Measurements from ENCODE around the gene TBC1D10A.

DNA sequence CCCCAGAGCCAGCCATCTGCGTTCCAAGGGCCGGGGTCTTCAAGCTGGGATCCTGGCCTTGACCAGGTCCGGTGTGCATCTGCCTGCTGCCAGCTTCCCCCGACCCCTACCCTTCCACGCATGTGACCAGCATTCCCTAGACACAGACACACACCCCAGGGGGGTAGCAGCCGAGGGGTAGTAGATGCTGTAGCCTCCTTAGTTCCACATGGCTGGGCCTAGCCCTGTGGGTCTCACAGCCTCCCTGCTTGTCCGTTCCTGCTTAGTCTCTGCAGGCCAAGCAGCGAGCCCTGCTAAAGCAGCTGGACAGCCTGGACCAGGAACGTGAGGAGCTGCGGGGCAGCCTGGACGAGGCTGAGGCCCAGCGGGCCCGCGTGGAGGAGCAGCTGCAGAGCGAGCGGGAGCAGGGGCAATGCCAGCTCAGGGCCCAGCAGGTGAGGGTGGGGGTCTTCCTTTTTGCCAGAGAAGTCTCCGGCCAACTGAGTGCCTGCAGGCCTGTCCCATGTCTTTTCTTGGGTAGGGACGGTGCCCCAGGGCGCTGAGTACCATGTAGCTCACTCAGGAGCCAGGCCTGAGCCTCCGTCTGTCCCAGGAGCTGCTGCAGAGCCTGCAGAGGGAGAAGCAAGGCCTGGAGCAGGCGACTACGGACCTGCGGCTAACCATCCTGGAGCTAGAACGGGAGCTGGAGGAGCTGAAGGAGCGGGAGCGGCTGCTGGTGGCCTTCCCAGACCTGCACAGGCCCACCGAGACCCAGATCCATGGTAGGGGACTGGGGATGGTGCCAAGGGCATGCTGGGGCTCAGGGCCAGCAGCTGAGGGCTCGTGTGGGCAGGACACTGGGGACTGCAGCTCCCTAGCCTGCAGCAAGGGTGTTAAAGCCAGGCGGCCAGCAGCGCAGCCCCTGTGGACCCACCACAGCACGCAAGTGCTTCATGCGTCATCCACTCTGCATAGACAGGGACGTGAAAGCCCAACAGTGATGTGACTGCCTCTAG is 46.9 kb upstream of the TBC1D10A start:
- TF ChIP-seq, protein P1, sequence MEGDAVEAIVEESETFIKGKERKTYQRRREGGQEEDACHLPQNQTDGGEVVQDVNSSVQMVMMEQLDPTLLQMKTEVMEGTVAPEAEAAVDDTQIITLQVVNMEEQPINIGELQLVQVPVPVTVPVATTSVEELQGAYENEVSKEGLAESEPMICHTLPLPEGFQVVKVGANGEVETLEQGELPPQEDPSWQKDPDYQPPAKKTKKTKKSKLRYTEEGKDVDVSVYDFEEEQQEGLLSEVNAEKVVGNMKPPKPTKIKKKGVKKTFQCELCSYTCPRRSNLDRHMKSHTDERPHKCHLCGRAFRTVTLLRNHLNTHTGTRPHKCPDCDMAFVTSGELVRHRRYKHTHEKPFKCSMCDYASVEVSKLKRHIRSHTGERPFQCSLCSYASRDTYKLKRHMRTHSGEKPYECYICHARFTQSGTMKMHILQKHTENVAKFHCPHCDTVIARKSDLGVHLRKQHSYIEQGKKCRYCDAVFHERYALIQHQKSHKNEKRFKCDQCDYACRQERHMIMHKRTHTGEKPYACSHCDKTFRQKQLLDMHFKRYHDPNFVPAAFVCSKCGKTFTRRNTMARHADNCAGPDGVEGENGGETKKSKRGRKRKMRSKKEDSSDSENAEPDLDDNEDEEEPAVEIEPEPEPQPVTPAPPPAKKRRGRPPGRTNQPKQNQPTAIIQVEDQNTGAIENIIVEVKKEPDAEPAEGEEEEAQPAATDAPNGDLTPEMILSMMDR (IDR thresholded peaks at IDR 0.05; ENCODE audit: low read depth, low read length): no peak
- no peak for TF ChIP-seq EZH2phosphoT487 (IDR thresholded peaks at IDR 0.05; ENCODE audit: low read depth)
